KMS-11 (cell line): Measurements from ENCODE around the gene UBE2I.

ENCODE experiments used
- H2AFZ ChIP-seq: fragments of 200-600 bp; sonication (generic); 2 replicates; pipeline ENCODE4 v1.6.1; 2016; ENCODE audit warnings: antibody characterized with exemption, mixed run types, low read depth
- H3K27ac ChIP-seq: fragments of 200-600 bp; sonication (generic); 2 replicates; pipeline ENCODE4 v1.6.1; 2016; ENCODE audit warnings: mild to moderate bottlenecking, mixed run types
- H3K27me3 ChIP-seq: fragments of 200-600 bp; sonication (generic); 2 replicates; pipeline ENCODE4 v1.6.1; 2017; ENCODE audit warnings: mild to moderate bottlenecking, low read depth, mixed run types, moderate library complexity; ENCODE audit not compliant: insufficient read depth
- H3K36me3 ChIP-seq: fragments of 200-600 bp; sonication (generic); 2 replicates; pipeline ENCODE4 v1.6.1; 2017; ENCODE audit warnings: mild to moderate bottlenecking, mixed run types; ENCODE audit not compliant: insufficient read depth
- H3K4me1 ChIP-seq: fragments of 200-600 bp; sonication (generic); 2 replicates; pipeline ENCODE4 v1.6.1; 2016; ENCODE audit warnings: mild to moderate bottlenecking, low read depth, mixed run types; ENCODE audit not compliant: poor library complexity, severe bottlenecking
- H3K4me2 ChIP-seq: fragments of 200-600 bp; sonication (generic); 2 replicates; pipeline ENCODE4 v1.7.0; 2016; ENCODE audit warnings: mild to moderate bottlenecking, mixed run types
- H3K4me3 ChIP-seq: fragments of 200-600 bp; sonication (generic); IDR thresholded peaks from 2 replicates; pipeline ENCODE4 v1.6.1; 2017; ENCODE audit warnings: low read depth, low read length, mixed read lengths; ENCODE audit not compliant: insufficient read depth
- H3K79me2 ChIP-seq: fragments of 200-600 bp; sonication (generic); 2 replicates; pipeline ENCODE4 v1.6.1; 2016; ENCODE audit warnings: low read depth, mixed run types; ENCODE audit not compliant: insufficient read depth
- H3K9ac ChIP-seq: fragments of 200-600 bp; sonication (generic); 2 replicates; pipeline ENCODE4 v1.6.1; 2016; ENCODE audit warnings: mild to moderate bottlenecking, mixed run types
- H4K20me1 ChIP-seq: fragments of 200-600 bp; sonication (generic); 2 replicates; pipeline ENCODE4 v1.6.1; 2016; ENCODE audit warnings: mild to moderate bottlenecking, mixed run types; ENCODE audit not compliant: insufficient read depth
- CTCF ChIP-seq: fragments of 200-600 bp; sonication (generic); conservative IDR thresholded peaks from 2 replicates; pipeline ENCODE4 v1.6.1; 2017; ENCODE audit warnings: low read depth, mild to moderate bottlenecking, antibody characterized with exemption, low read length, moderate library complexity, mixed read lengths

UBE2I gene

GRCh38 chr16:1316033-1316405, 6.6 kb downstream of the UBE2I start:
- Histone ChIP-seq H3K4me3 (no peak overlapping the region), H3K4me1 (peaks cover 9% of the 10 kb centered on the region), H3K27ac (no peak overlapping the region), H3K9ac (no peak overlapping the region), H4K20me1 (peaks cover 30% of the 10 kb centered on the region), H2AFZ (no peak overlapping the region), H3K27me3 (no peaks in the 10 kb centered on the region), H3K79me2 (peaks cover 54% of the 10 kb centered on the region), H3K4me2 (no peak overlapping the region), H3K36me3 (peaks cover 29% of the 10 kb centered on the region; the same call in 1 of the 2 replicates)
- no peak for TF ChIP-seq CTCF

GRCh38 chr16:1317479-1318267, 8.2 kb downstream of the UBE2I start:
- Histone ChIP-seq H3K4me1 (no peaks in the 10 kb centered on the region), H3K4me3 (no peak overlapping the region), H4K20me1 (peaks cover 15% of the 10 kb centered on the region; the same call in 1 of the 2 replicates), H3K9ac (no peak overlapping the region), H3K36me3 (peaks cover 28% of the 10 kb centered on the region; the same call in 1 of the 2 replicates), H3K27ac (no peak overlapping the region), H3K4me2 (no peak overlapping the region), H3K27me3 (no peaks in the 10 kb centered on the region), H2AFZ (no peak overlapping the region), H3K79me2 (peaks cover 37% of the 10 kb centered on the region)
- no peak for TF ChIP-seq CTCF

GRCh38 chr16:1318268-1318545, 8.8 kb downstream of the UBE2I start:
- no peak overlapping the region for H3K9ac ChIP-seq
- peaks cover 9% of the 10 kb centered on the region; the same call in 1 of the 2 replicates for H4K20me1 ChIP-seq
- H3K4me1 ChIP-seq = no peaks in the 10 kb centered on the region
- peaks cover 24% of the 10 kb centered on the region; the same call in 1 of the 2 replicates for H3K36me3 ChIP-seq
- no peak overlapping the region for H3K4me3 ChIP-seq
- TF ChIP-seq CTCF = no peak
- no peak overlapping the region for H2AFZ ChIP-seq
- H3K27ac ChIP-seq = no peak overlapping the region
- no peak overlapping the region for H3K4me2 ChIP-seq
- no peaks in the 10 kb centered on the region for H3K27me3 ChIP-seq
- peaks cover 32% of the 10 kb centered on the region for H3K79me2 ChIP-seq

GRCh38 chr16:1319041-1319440, 9.6 kb downstream of the UBE2I start:
- Histone ChIP-seq H3K4me3 (no peak overlapping the region), H3K4me1 (no peaks in the 10 kb centered on the region), H3K79me2 (peaks cover 24% of the 10 kb centered on the region), H4K20me1 (peaks cover 4% of the 10 kb centered on the region; the same call in 1 of the 2 replicates), H2AFZ (no peak overlapping the region), H3K4me2 (no peak overlapping the region), H3K36me3 (peaks cover 24% of the 10 kb centered on the region; the same call in 1 of the 2 replicates), H3K9ac (no peak overlapping the region), H3K27ac (no peak overlapping the region), H3K27me3 (no peaks in the 10 kb centered on the region)
- TF ChIP-seq CTCF = no peak
